Mammary epithelial cell (primary cell): ENCODE data around the gene ZMYM4.

Experiments
- EZH2 ChIP-seq: IDR thresholded peaks from 2 replicates; pipeline ENCODE4 v1.6.1; 2012; ENCODE audit warnings: low read length, inconsistent platforms, borderline replicate concordance
- TF ChIP-seq, protein P1 (sequence below), 2 donors: IDR thresholded peaks in 1 of 2; conservative IDR thresholded peaks in 1 of 2; 2 replicates each; pipeline ENCODE4 v1.5.1; 2011 to 2012; ENCODE audit warnings: inconsistent platforms in 2 of 2, low read length in 2 of 2, mild to moderate bottlenecking in 2 of 2, control low read depth in 1 of 2, low read depth in 1 of 2; ENCODE audit not compliant: insufficient read depth in 1 of 2; ENCODE audit errors: extremely low read depth in 1 of 2

DNA sequence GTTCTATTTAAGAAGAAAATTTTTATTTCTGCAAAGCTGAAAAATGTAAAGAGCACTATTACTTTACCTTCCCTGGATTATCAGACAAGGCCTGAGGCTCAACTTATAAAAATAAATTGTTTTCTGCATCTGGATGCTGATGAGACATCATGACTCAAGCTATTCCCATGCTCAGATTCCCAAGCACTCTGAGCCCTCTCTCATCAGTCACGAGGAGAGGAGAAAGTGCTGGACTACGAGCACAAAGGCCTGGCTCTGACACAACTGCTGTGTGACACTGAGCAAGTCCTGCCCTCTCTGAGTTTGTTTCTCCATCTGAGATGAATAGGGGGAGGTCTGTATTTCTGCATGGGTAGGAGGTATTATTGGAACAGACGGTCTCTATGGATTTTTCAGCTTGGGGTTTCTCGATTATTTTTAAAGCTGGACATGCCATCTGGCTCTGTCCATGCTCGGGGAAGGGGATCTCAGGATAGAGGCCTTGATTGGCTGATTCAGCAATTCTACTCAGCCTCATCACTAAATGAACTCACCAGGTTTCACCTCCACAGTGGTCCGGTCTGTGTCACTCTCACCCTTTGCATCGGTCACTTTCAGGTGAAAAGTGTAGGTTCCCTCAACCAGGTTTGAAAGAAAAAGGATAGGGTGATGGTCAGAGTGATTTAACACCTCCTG is 181.0 kb downstream of the ZMYM4 start:
- TF ChIP-seq, protein P1, sequence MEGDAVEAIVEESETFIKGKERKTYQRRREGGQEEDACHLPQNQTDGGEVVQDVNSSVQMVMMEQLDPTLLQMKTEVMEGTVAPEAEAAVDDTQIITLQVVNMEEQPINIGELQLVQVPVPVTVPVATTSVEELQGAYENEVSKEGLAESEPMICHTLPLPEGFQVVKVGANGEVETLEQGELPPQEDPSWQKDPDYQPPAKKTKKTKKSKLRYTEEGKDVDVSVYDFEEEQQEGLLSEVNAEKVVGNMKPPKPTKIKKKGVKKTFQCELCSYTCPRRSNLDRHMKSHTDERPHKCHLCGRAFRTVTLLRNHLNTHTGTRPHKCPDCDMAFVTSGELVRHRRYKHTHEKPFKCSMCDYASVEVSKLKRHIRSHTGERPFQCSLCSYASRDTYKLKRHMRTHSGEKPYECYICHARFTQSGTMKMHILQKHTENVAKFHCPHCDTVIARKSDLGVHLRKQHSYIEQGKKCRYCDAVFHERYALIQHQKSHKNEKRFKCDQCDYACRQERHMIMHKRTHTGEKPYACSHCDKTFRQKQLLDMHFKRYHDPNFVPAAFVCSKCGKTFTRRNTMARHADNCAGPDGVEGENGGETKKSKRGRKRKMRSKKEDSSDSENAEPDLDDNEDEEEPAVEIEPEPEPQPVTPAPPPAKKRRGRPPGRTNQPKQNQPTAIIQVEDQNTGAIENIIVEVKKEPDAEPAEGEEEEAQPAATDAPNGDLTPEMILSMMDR (conservative IDR thresholded peaks at IDR 0.05 in 1 of 2, IDR thresholded peaks at IDR 0.05 in 1 of 2; ENCODE audit: extremely low read depth in 1 of 2, insufficient read depth in 1 of 2, low read depth in 1 of 2, low read length in 2 of 2): no peak
- TF ChIP-seq EZH2: no peak
